Activated CD8-positive, alpha-beta memory T cell treated with anti-CD3 and anti-CD28 coated beads for 24 hours (primary cell): ENCODE measurements around the gene KNCN.

Experiments used
- DNase-seq: peaks from one replicate; pipeline ENCODE4 v3.0.0-alpha.2; 2020

The KNCN gene

DNA sequence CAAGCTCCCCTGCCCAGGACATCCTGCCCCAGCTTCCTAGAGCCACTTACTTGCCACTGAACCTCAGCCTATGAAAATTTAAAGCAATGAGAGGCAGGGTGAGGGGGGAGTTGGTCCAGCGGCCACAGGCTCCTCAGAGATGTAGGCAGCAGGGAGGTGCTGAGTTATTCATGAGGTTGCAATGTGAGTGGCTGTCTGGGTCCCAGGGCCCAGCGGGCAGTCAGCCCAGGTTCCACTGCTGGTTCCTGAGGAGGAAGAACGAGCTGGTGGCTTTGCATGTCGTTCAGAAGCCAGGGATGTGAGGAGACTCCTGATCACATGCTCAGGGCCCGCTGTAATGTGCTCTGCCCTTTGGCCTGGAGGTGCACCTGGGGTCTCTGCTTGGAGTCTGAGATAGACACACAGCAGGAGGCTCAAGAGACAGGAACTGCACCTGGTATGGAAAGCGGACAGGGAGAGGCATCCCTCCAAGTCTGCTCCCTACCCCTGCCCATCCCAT is at the start of gene KNCN:
Gene KNCN, minus strand, starts transcription at position 51 of the 499 bp plus-strand sequence. CDS start 432 bp downstream, outside the sequence.
- no peak for DNase-seq

- no peak for DNase-seq
Measured at GRCh38 chr1:46599059-46599970, 47.9 kb upstream of the KNCN start.

DNA sequence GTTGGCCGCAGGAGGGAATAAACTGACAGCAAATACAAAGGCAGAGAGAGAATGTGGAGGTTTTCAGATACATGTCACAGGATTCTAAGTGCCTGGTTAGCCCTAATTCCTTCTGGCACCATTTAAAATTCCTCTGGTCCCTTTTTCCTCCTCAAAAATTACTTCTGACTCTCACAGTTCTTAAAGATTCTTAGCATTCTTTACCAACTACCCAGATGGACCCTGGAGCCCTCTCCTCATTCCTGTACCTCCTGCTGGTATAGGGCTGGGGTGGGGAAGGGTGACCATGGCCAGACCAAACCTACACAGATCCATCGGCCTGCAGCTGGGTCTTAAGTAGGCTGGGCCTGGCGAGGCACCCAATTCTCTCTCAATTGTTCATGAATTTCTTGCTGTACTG is 45.4 kb upstream of the KNCN start:
- DNase-seq: no peak

DNA sequence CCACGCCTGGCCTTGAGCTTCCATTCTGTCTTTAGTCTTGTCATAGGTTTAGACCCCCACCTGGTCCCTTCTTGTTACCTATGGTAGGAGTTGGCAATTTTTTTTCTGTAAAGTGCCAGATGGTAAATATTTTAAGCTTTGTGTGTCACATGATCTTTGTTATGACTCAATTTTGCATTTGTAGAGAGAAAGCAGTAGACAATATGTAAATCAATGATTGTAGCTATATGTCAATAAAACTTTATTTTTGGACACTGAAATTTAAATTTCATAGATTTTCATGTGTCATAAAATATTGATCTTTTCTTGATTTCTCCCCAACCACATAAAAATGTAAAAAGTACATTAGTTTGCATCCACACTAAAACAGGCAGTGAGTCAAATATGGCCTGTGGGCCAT is 44.6 kb upstream of the KNCN start:
- no peak for DNase-seq

DNA sequence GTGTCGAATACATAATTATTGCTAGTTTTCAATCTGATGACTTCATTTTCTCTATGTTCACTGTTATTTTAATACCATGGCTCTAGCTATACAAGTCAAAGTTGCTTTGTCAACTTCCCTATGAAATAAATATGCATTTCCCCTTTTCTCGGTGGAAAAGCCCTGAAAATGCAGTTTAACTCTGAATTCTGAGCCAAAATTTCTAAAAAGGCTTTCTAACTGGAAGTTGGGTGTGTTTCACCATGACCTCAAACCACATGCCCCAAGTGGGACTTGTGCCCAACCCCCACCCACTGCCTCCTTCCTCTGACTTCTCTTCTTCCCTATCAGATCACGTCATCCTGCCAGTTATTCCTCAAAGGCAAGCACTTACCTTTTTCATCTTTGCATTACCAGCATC is 43.7 kb upstream of the KNCN start:
- no peak for DNase-seq

GRCh38 chr1:46594063-46594462 is 42.6 kb upstream of the KNCN start:
- no peak for DNase-seq

DNA sequence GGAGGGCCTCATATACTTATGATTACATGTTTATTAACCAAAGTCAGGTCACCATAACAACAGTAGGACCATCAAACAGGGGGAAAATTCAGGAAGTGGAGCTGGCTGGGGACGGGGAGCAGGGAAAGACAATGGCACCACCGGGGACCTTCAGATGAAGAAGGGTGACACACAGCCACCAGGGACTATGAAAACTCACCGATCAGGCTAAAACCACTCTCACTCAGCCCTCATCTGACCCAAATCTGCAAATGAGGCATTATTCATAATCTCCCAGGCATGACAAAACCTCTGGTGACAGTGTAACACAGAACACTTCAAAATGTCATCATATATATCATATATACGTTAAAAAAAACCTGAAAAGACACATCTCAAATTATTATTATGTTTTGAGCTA is 41.4 kb upstream of the KNCN start:
- DNase-seq: no peak

DNA sequence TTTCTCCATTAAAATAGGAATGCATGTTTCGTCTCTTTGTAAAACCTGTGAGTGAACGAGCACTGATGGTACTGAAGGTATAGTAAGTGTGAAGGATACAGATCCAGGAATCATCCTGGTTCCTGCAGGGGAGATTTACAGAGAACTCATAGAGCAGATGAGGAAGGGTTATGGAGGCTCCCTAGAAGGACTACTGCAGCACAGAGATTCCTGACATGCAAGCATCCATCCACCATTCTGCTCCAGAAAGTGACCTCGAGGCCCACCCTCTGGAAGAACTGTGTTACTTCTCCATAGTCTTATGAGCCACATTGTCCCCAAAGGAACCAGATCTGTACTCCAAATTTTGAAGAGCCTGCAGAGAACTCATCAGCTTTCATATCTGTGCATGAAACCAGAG is 38.1 kb upstream of the KNCN start:
- DNase-seq: no peak

DNA sequence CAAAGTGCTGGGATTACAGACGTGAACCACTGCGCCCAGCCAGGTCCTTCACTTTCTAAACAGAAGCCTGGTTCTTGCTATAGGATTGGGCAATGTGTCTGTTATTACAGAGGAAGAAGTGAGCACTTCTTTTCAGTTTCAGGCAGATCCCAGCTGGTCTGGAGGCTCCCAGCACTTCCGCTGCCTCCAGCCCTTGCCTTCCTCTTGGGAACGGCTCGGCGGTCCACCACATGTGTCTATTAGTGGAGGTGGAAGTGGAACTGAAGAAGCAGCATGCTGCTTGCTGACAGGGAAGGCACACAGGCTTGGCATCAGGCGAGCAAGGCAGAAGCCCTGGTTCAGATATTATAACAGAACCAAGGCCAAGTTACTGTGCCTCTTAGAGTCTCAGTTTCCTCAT is 35.6 kb upstream of the KNCN start:
- DNase-seq: no peak

DNA sequence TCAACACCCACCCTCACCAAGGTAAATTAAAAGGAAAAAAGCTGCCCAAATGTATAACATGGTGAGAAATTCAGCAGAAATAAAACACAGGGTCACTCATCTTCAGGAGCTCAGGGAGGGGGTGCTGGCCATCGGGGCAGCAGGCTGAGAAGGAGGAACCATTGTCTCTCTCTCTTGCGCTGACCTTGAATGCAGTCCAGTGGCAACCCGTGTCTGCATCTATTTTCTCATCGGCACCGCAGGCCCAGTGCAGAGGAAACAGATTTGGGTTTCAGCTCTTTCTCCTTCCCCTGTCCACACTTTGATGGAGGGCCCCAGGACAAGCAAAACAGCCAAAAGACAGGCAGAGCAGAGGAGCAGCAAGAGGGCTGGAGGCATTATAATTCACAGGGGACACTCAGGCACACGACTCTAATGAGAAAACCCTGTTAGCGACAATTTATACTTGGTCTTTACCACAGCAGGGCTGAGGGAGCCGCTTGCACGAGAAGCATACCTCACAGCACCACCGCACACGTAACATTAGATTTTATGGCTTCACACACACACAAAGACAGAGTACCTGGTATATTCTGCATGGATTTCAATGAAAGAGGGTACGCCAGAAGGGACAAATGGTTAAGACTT is 34.0 kb upstream of the KNCN start:
- no peak for DNase-seq

DNA sequence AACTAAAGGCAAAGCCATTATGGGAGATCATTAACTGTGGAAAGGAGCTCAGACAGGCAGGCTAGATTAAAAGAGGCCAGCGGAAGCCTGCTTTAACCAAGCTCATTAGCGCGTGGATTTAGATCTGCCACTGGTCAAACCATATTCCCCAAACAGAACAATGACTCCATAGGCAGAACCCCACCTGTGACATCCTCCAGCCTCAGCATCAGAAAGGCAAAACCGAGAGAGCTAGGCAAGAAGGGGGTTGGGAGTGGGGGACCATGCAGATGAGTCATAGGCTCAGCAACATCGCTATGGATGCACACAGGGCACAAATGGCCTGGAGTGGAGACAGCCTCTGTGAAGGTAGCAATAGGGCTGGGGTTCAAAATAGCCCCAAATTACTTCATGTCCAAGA is 32.0 kb upstream of the KNCN start:
- no peak for DNase-seq

DNA sequence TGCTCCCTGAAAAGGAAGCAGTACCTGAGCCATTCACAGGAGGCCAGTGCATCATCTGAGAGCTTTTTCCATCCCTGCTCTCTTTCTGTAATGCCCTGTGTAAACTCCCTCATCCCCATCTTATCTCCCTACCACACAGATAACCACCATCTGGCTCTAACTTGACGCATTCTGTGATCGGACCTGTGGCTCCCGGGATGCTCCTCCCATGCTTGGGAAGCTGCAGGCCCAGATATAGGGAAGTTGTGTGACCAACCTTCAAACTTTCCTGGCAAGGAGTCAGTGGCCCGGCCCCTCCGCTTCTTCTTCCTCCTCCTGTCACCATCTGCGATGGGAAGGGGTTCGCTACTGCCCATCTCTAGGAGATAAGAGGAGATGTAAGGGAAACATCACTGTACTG is 31.5 kb upstream of the KNCN start:
- no peak for DNase-seq

DNA sequence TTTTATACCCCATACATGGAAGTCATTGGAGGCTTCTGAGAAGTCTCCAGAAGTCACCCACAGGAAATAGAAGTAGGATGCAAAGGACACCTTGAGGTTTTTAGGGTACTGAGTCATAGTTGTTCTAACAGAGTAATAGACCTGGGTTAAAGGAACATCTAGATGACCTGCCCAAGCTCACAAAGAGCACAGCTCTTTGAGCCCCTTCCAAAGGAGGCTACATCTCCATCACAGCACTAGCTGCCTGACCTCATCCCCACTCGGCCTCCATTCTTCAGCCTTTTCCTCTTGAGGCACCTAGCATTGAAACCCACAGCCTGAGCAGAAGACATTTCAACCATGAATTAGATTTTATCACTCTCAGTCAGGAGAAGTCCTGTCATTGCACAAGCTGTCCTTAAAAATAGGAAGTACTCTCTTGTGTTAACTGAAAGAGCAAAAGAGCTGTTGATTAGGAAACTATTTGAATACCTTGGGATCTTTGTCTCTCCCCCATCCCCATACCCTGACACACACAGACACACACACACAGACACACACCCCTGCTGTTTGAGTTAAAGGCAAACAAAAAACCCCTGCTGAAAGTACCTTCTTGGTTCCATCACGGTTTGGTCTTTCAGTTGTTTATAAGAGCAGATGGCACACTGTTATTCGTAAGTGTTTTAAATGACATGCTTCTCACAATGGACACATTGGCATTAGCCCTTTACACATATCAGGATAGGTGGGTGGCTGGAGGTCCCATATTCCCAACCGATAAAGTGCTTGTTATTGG is 30.4 kb upstream of the KNCN start:
- DNase-seq: peak; percentile 68

- no peak for DNase-seq
Measured at GRCh38 chr1:46580140-46580903, 28.9 kb upstream of the KNCN start.

GRCh38 chr1:46577671-46578070 is 26.2 kb upstream of the KNCN start:
- DNase-seq: no peak

DNA sequence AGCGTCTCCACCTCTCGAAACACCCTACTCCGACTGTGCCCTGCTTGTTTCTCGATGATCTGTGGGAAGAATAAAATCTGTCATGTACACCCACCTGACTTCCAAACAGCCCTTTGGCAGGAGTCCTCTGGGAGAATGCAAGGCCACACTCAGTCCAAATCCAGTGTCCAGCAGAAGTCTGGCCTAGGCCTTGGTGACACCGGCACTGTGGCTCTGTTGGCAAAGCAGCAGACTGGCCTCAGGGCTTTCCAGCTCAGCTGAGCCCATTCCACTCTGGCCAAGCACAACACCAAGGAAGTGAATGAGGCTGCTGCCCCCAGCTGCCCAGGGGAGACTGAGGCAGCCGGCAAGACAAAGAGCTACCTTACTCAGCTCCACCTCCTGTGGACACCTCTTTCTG is 25.1 kb upstream of the KNCN start:
- no peak for DNase-seq

DNA sequence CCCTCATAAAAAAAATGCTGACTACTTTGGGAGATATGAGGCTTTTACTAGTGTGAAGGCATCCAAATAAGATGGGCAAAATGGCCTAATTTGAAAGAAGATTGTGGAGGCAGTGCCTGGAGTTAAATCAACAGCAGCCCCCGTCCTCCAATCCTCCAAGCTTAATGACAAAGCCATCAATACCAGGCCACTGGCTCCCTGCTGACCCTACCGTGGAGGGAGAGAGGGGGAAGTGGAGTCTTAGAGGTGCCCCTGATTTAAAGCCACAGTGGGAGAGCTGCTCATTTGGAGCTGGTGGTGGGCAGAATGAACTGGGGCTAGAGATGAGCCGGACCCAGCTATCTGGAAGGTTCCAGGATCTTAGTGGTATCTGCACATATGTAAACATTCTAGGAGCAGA is 24.3 kb upstream of the KNCN start:
- no peak for DNase-seq

DNA sequence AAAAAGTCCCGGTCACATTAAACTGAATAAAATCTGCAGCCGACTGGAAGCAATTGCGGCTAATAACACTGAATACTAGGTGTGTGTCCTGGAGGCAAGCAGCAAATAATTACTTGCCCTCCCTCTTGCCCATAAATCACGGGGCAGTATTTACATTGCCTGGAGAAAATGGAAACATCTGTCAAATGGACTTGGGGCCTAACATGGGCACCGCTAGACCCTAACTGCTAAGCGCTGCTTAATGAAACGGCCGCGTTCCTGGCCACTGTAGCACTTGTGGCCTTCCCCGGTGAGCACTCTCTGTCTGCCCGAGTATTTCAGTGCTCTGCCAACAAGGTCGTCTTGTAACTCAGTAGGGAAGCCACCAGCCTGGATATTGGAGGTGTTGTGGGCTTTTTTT is 23.9 kb upstream of the KNCN start:
- no peak for DNase-seq

GRCh38 chr1:46571691-46572225 is 20.3 kb upstream of the KNCN start:
- DNase-seq: no peak

GRCh38 chr1:46569884-46570725 is 18.7 kb upstream of the KNCN start:
- no peak for DNase-seq

GRCh38 chr1:46569116-46569515 is 17.7 kb upstream of the KNCN start:
- DNase-seq: no peak
